ENCODE data around the gene CCDC91. TPM values are rescaled to one million over a fixed set of nuclear protein-coding genes. Genes with fewer than 3 reads are reported as not detected.

The CCDC91 gene
- total and polyA plus RNA-seq, 3 donors from 2014 or later = 60.6 to 226 (median 92.1) TPM

- no peak for DNase-seq
- Histone ChIP-seq H3K9me3 (no peaks in the 10 kb centered on the region), H3K36me3 (ENCODE audit: low read depth, missing control alignments) (no peaks in the 10 kb centered on the region), H3K4me3 (no peak overlapping the region), H3K27ac (no peak overlapping the region), H3K4me1 (no peaks in the 10 kb centered on the region), H3K27me3 (no peaks in the 10 kb centered on the region)
- intact Hi-C loops (cut with DNase I; ENCODE audit: low total_unique reads) = no loop called here
- TF ChIP-seq CTCF (IDR thresholded peaks at IDR 0.05) (no peak), POLR2A (IDR thresholded peaks at IDR 0.05) (no peak)
Observed at GRCh38 chr12:28231248-28231647, 41.0 kb downstream of the CCDC91 start.

GRCh38 chr12:28232211-28232928, 42.1 kb downstream of the CCDC91 start:
- Histone ChIP-seq H3K4me3 (no peak overlapping the region), H3K4me1 (no peaks in the 10 kb centered on the region), H3K27ac (no peak overlapping the region), H3K27me3 (no peaks in the 10 kb centered on the region), H3K9me3 (no peaks in the 10 kb centered on the region), H3K36me3 (ENCODE audit: low read depth, missing control alignments) (no peaks in the 10 kb centered on the region)
- DNase-seq = no peak
- WGBS, 2 donors = 86 to 91% methylated on average over 2 of the region's 2 CpGs
- TF ChIP-seq CTCF (IDR thresholded peaks at IDR 0.05) = no peak
- intact Hi-C loops (cut with DNase I; ENCODE audit: low total_unique reads) = no loop called here

- Histone ChIP-seq H3K27me3 (no peaks in the 10 kb centered on the region), H3K36me3 (ENCODE audit: low read depth, missing control alignments) (no peaks in the 10 kb centered on the region), H3K4me1 (no peaks in the 10 kb centered on the region), H3K27ac (no peak overlapping the region), H3K9me3 (no peaks in the 10 kb centered on the region), H3K4me3 (no peak overlapping the region)
- TF ChIP-seq CTCF (IDR thresholded peaks at IDR 0.05) (no peak), POLR2A (IDR thresholded peaks at IDR 0.05) (no peak)
- intact Hi-C loops (cut with DNase I; ENCODE audit: low total_unique reads) = no loop called here
- DNase-seq = no peak
Observed at GRCh38 chr12:28234444-28234843, 44.2 kb downstream of the CCDC91 start.

GRCh38 chr12:28235015-28235414, 44.8 kb downstream of the CCDC91 start:
- TF ChIP-seq POLR2A (IDR thresholded peaks at IDR 0.05) = no peak
- no peaks in the 10 kb centered on the region for H3K9me3 ChIP-seq
- no peak overlapping the region for H3K4me3 ChIP-seq
- H3K36me3 ChIP-seq (ENCODE audit: low read depth, missing control alignments) = no peaks in the 10 kb centered on the region
- H3K4me1 ChIP-seq = no peaks in the 10 kb centered on the region
- WGBS, 2 donors = 81 to 93% methylated on average over 1 of the region's 1 CpG
- no peak overlapping the region for H3K27ac ChIP-seq
- no peak for DNase-seq
- H3K27me3 ChIP-seq = no peaks in the 10 kb centered on the region
- intact Hi-C loops (cut with DNase I; ENCODE audit: low total_unique reads) = no loop called here

- DNase-seq = no peak
- Histone ChIP-seq H3K9me3 (no peaks in the 10 kb centered on the region), H3K27me3 (no peaks in the 10 kb centered on the region), H3K27ac (no peak overlapping the region), H3K4me3 (no peak overlapping the region), H3K4me1 (no peaks in the 10 kb centered on the region), H3K36me3 (ENCODE audit: low read depth, missing control alignments) (no peaks in the 10 kb centered on the region)
- TF ChIP-seq POLR2A (IDR thresholded peaks at IDR 0.05) = no peak
- TF ChIP-seq CTCF (IDR thresholded peaks at IDR 0.05) = no peak
- intact Hi-C loops (cut with DNase I; ENCODE audit: low total_unique reads) = no loop called here
Observed at GRCh38 chr12:28235985-28236384, 45.7 kb downstream of the CCDC91 start.
